HG02973 (cell line): ENCODE measurements around the gene MICAL2.

Experiments
- ATAC-seq: cut with Tn5 transposase; IDR thresholded peaks from one replicate; pipeline ENCODE4 v1.9.1; 2021; ENCODE audit warnings: moderate library complexity; ENCODE audit not compliant: unreplicated experiment

The MICAL2 gene

GRCh38 chr11:12185914-12186313 is 75.5 kb downstream of the MICAL2 start:
- ATAC-seq, result no peak

GRCh38 chr11:12186701-12187100 is 76.3 kb downstream of the MICAL2 start:
- no peak for ATAC-seq

GRCh38 chr11:12187399-12187798 is 77.0 kb downstream of the MICAL2 start:
- no peak for ATAC-seq

GRCh38 chr11:12188548-12189317 is 78.3 kb downstream of the MICAL2 start:
- ATAC-seq, result peak; percentile 79

GRCh38 chr11:12189543-12190235 is 79.3 kb downstream of the MICAL2 start:
- ATAC-seq, result no peak

- ATAC-seq, result no peak
Measured at GRCh38 chr11:12190511-12190910, 80.1 kb downstream of the MICAL2 start.

GRCh38 chr11:12192794-12193514 is 82.6 kb downstream of the MICAL2 start:
- no peak for ATAC-seq

GRCh38 chr11:12193515-12194336 is 83.3 kb downstream of the MICAL2 start:
- ATAC-seq, result no peak

GRCh38 chr11:12195768-12196167 is 85.4 kb downstream of the MICAL2 start:
- ATAC-seq, result peak; percentile 48

- no peak for ATAC-seq
Measured at GRCh38 chr11:12196308-12196707, 85.9 kb downstream of the MICAL2 start.

GRCh38 chr11:12196872-12197271 is 86.5 kb downstream of the MICAL2 start:
- no peak for ATAC-seq

- no peak for ATAC-seq
Measured at GRCh38 chr11:12198251-12199222, 88.1 kb downstream of the MICAL2 start.

- no peak for ATAC-seq
Measured at GRCh38 chr11:12199231-12199948, 89.0 kb downstream of the MICAL2 start.

- no peak for ATAC-seq
Measured at GRCh38 chr11:12200279-12200990, 90.0 kb downstream of the MICAL2 start.

GRCh38 chr11:12200991-12201985 is 90.9 kb downstream of the MICAL2 start:
- no peak for ATAC-seq

- ATAC-seq, result no peak
Measured at GRCh38 chr11:12202661-12203310, 92.4 kb downstream of the MICAL2 start.

- no peak for ATAC-seq
Measured at GRCh38 chr11:12204506-12204905, 94.1 kb downstream of the MICAL2 start.
